Endodermal cell (in vitro differentiated cells): ENCODE data around the gene SLX4. TPM values are rescaled to one million over a fixed set of nuclear protein-coding genes. Genes with fewer than 3 reads are reported as not detected.

Experiments
- DNase-seq: peaks from one replicate; pipeline ENCODE4 v3.0.0-alpha.2; 2017
- H3K27ac ChIP-seq: 2 replicates; pipeline ENCODE4 v1.5.1; 2013; ENCODE audit warnings: mild to moderate bottlenecking, low read depth, low read length, moderate library complexity
- H3K27me3 ChIP-seq: 2 replicates; pipeline ENCODE4 v1.6.1; 2013; ENCODE audit warnings: mild to moderate bottlenecking, low read length, moderate library complexity; ENCODE audit not compliant: insufficient read depth, control insufficient read depth, poor library complexity, severe bottlenecking
- H3K36me3 ChIP-seq: 2 replicates; pipeline ENCODE4 v1.7.0; 2013; ENCODE audit warnings: mild to moderate bottlenecking, low read length, moderate library complexity; ENCODE audit not compliant: control insufficient read depth, insufficient read depth
- H3K4me1 ChIP-seq: one replicate; pipeline ENCODE4 v1.7.0; 2013; ENCODE audit warnings: low read length; ENCODE audit not compliant: control insufficient read depth, insufficient read depth
- H3K4me3 ChIP-seq: 2 replicates; pipeline ENCODE4 v1.5.1; 2013; ENCODE audit warnings: mild to moderate bottlenecking, low read length, moderate library complexity
- H3K9ac ChIP-seq: 2 replicates; pipeline ENCODE4 v1.6.1; 2013; ENCODE audit warnings: mild to moderate bottlenecking, low read length, moderate library complexity; ENCODE audit not compliant: poor library complexity, severe bottlenecking; ENCODE audit errors: extremely low read depth
- H3K9me3 ChIP-seq: 2 replicates; pipeline ENCODE4 v1.6.1; 2013; ENCODE audit warnings: mild to moderate bottlenecking, low read length, moderate library complexity; ENCODE audit not compliant: control insufficient read depth
- H3K27ac Mint-ChIP-seq: 2 replicates; pipeline ENCODE4 v1.8.0; 2020; ENCODE audit warnings: mixed read lengths
- H3K27me3 Mint-ChIP-seq: 2 replicates; pipeline ENCODE4 v1.8.0; 2021; ENCODE audit warnings: mild to moderate bottlenecking, mixed read lengths; ENCODE audit not compliant: insufficient read depth
- H3K36me3 Mint-ChIP-seq: 2 replicates; pipeline ENCODE4 v1.8.0; 2020; ENCODE audit warnings: low read depth, mixed read lengths
- H3K4me1 Mint-ChIP-seq: 2 replicates; pipeline ENCODE4 v1.8.0; 2020; ENCODE audit warnings: mixed read lengths
- H3K4me3 Mint-ChIP-seq: 2 replicates; pipeline ENCODE4 v1.8.0; 2020; ENCODE audit warnings: mild to moderate bottlenecking, moderate library complexity, mixed read lengths
- H3K9me3 Mint-ChIP-seq: 2 replicates; pipeline ENCODE4 v1.8.0; 2020; ENCODE audit warnings: mild to moderate bottlenecking, mixed read lengths
- CTCF ChIP-seq: fragments of 200-600 bp; sonication (generic); conservative IDR thresholded peaks from 2 replicates; pipeline ENCODE4 v1.5.0; 2021; ENCODE audit warnings: antibody characterized with exemption, mild to moderate bottlenecking
- WGBS, 2 experiments: methylation state at CpG; one replicate each; pipeline versions ENCODE4 v1.1.5 to v1.1.7; 2013; ENCODE audit warnings: missing lambda C conversion rate in 2 of 2, mixed read lengths in 1 of 2; ENCODE audit not compliant: insufficient coverage in 1 of 2, insufficient read length in 1 of 2; 5-methylcytosine and 5-hydroxymethylcytosine counted together
- total RNA-seq, 2 donors: library from RNA; stranded (reverse); fragmentation: NEBNext Ultra II Directional in 1 of 2; extraction: Animal tissue kit (Norgen Biotek cat#: 25700) in 1 of 2; gene quantifications; 2 replicates in 1 of 2; 3 replicates in 1 of 2; pipeline ENCODE4 v1.2.1, GENCODE V29; 2021

Gene SLX4
- total RNA-seq, 2 donors from 2014 or later: 11.0 to 15.9 TPM

GRCh38 chr16:3575491-3575890, 35.9 kb downstream of the SLX4 start:
- Histone ChIP-seq H3K36me3 (no peaks in the 10 kb centered on the region), H3K4me1 (no peaks in the 10 kb centered on the region), H3K9me3 (peaks cover 7% of the 10 kb centered on the region), H3K9ac (no peak overlapping the region), H3K27me3 (no peaks in the 10 kb centered on the region), H3K4me3 (no peak overlapping the region), H3K27ac (no peak overlapping the region)
- Mint-ChIP-seq H3K27ac (no peak overlapping the region), H3K4me1 (no peaks in the 10 kb centered on the region), H3K27me3 (no peaks in the 10 kb centered on the region), H3K9me3 (peaks cover 7% of the 10 kb centered on the region), H3K36me3 (no peaks in the 10 kb centered on the region), H3K4me3 (no peak overlapping the region)
- WGBS, 2 experiments: 88 to 93% methylated on average over 8 to 13 of the region's 13 CpGs
- TF ChIP-seq CTCF: no peak
- DNase-seq: no peak

- Histone ChIP-seq H3K9ac (no peak overlapping the region), H3K27me3 (no peaks in the 10 kb centered on the region), H3K4me3 (no peak overlapping the region), H3K27ac (no peak overlapping the region), H3K36me3 (no peaks in the 10 kb centered on the region), H3K4me1 (no peaks in the 10 kb centered on the region), H3K9me3 (peaks cover 14% of the 10 kb centered on the region)
- Mint-ChIP-seq H3K4me3 (no peak overlapping the region), H3K4me1 (no peaks in the 10 kb centered on the region), H3K27ac (no peak overlapping the region), H3K27me3 (no peaks in the 10 kb centered on the region), H3K36me3 (peaks cover 3% of the 10 kb centered on the region), H3K9me3 (peaks cover 18% of the 10 kb centered on the region)
- 91 to 96% methylated on average over 14 of the region's 14 CpGs for WGBS, 2 experiments
- no peak for TF ChIP-seq CTCF
- no peak for DNase-seq
These were observed 37.2 kb downstream of the SLX4 start for GRCh38 chr16:3574195-3574594.

GRCh38 chr16:3573146-3573815, 38.1 kb downstream of the SLX4 start:
- Histone ChIP-seq H3K9me3 (peaks cover 14% of the 10 kb centered on the region), H3K9ac (no peak overlapping the region), H3K36me3 (no peaks in the 10 kb centered on the region), H3K4me1 (no peaks in the 10 kb centered on the region), H3K27ac (no peak overlapping the region), H3K27me3 (no peaks in the 10 kb centered on the region), H3K4me3 (no peak overlapping the region)
- Mint-ChIP-seq H3K27ac (no peak overlapping the region), H3K36me3 (peaks cover 3% of the 10 kb centered on the region), H3K4me1 (no peaks in the 10 kb centered on the region), H3K4me3 (no peak overlapping the region), H3K27me3 (no peaks in the 10 kb centered on the region), H3K9me3 (peaks cover 18% of the 10 kb centered on the region)
- DNase-seq: no peak
- 83 to 93% methylated on average over 7 to 8 of the region's 9 CpGs for WGBS, 2 experiments
- no peak for TF ChIP-seq CTCF
